Stomach (tissue), 4 donors: ENCODE results near the gene DAPK2.

Source experiments
- EP300 ChIP-seq: sonication (generic); formaldehyde crosslinking; IDR thresholded peaks from one replicate; pipeline ENCODE4 v1.6.1; 2017; ENCODE audit warnings: antibody characterized with exemption
- POLR2A ChIP-seq, 4 donors: fragments of 450-650 bp; IDR thresholded peaks; one replicate each; pipeline ENCODE4 v1.6.1; 2016; ENCODE audit warnings: antibody characterized with exemption in 4 of 4, control low read depth in 2 of 4, mild to moderate bottlenecking in 1 of 4, moderate library complexity in 1 of 4
- TF ChIP-seq, protein P1 (sequence below), 7 experiments: fragments of 450-650 bp in 4 of 7; fragments of 200-600 bp in 3 of 7; sonication (generic) in 3 of 7; IDR thresholded peaks; one replicate each; pipeline ENCODE4 v1.5.1; 2016 to 2019; ENCODE audit warnings: antibody characterized with exemption in 7 of 7, control low read depth in 2 of 7, mild to moderate bottlenecking in 1 of 7

DNA sequence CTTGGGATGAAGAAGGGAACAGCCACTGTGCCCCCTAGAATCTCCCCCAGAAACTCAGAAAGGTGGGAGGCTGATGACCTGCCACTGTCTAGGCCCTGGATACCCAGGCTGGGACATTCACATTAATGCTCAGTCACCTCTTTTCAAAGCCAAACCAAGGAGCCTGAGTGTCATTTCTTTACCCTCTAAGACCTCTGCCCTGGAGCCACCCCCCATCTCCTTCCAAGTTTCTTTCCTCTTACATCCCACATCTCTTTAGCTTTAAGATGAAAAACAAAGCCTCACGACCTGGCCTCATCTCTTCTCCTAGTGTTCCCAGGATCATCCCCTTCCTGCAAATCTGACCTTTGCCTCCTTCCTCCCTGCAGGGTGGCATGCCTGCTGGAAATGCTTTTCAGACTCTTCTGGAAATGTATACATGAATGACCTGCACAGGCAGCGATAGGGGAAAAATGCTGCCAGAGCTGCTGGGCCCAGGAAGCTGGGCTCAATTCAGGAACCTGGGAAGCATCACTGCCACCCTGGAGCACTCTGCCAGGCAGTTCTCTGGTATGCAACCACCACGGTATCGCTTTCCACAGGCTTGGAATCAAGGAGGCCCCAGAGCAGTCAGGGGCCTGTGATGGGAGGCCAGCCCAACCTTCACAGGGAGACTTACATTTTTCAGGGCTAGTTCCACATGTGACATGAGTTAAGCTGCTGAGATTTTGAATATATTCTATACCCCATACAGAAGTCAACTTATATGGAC, 67.6 kb downstream of the DAPK2 start:
- TF ChIP-seq, protein P1, sequence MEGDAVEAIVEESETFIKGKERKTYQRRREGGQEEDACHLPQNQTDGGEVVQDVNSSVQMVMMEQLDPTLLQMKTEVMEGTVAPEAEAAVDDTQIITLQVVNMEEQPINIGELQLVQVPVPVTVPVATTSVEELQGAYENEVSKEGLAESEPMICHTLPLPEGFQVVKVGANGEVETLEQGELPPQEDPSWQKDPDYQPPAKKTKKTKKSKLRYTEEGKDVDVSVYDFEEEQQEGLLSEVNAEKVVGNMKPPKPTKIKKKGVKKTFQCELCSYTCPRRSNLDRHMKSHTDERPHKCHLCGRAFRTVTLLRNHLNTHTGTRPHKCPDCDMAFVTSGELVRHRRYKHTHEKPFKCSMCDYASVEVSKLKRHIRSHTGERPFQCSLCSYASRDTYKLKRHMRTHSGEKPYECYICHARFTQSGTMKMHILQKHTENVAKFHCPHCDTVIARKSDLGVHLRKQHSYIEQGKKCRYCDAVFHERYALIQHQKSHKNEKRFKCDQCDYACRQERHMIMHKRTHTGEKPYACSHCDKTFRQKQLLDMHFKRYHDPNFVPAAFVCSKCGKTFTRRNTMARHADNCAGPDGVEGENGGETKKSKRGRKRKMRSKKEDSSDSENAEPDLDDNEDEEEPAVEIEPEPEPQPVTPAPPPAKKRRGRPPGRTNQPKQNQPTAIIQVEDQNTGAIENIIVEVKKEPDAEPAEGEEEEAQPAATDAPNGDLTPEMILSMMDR (IDR thresholded peaks at IDR 0.05): no peak
- TF ChIP-seq POLR2A (IDR thresholded peaks at IDR 0.05) (no peak), EP300 (no peak)
